ENCODE measurements around the gene XPNPEP3.

Gene XPNPEP3

DNA sequence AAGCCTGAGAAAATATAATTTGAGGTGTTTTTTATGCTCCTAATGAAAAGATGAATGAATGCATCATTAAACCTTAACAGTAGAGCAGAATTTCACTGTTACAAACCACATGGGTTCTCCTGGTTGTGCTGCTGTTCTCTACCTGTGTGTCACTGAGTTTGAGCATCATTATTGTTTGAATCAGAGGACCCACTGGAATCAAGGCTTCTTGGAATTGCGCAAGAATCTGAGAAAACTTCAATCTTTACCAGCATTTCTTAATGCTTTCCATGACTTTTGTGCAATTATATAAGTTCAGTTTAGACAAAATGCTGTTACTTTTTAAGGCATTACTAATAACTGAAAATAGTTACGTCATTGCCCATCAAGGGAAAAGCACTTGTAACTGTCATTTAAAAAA lies 75.4 kb downstream of the XPNPEP3 start:
- ChIA-PET CTCF (interaction anchor here (5.6 kb wide), 1 partner anchor 10 kb away, joined by 47 read pairs; no protein-coding TSS in a partner anchor), POLR2A (no interaction called here)
- no peak for DNase-seq (ENCODE audit: low read depth, low spot score)
- TF ChIP-seq, protein P1, sequence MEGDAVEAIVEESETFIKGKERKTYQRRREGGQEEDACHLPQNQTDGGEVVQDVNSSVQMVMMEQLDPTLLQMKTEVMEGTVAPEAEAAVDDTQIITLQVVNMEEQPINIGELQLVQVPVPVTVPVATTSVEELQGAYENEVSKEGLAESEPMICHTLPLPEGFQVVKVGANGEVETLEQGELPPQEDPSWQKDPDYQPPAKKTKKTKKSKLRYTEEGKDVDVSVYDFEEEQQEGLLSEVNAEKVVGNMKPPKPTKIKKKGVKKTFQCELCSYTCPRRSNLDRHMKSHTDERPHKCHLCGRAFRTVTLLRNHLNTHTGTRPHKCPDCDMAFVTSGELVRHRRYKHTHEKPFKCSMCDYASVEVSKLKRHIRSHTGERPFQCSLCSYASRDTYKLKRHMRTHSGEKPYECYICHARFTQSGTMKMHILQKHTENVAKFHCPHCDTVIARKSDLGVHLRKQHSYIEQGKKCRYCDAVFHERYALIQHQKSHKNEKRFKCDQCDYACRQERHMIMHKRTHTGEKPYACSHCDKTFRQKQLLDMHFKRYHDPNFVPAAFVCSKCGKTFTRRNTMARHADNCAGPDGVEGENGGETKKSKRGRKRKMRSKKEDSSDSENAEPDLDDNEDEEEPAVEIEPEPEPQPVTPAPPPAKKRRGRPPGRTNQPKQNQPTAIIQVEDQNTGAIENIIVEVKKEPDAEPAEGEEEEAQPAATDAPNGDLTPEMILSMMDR (IDR thresholded peaks at IDR 0.05; ENCODE audit: insufficient read depth, low read length, missing control alignments): no peak
- H3K4me3 ChIP-seq (ENCODE audit: low read depth, low read length): no peak overlapping the region

DNA sequence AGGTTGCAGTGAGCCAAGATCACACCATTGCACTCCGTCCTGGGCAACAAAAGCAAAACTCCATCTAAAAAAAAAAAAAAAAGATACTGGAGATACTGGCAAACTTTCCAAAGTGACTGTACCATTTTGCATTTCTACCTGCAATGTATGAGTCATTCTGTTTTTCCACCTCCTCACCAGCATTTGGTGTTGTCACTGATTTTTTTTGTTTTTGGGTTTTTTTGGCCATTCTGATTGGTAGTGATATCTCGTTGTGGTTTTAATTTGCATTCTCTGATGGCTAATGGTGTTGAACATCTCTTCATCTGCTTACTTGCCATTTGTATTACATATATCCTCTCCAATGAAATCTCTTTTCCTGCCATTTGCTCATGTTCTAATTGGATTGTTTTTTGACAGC lies 82.3 kb downstream of the XPNPEP3 start:
- POLR2A ChIA-PET: no interaction called here
- DNase-seq (ENCODE audit: low read depth, low spot score): no peak
- no peak overlapping the region for H3K4me3 ChIP-seq (ENCODE audit: low read depth, low read length)
- CTCF ChIA-PET: no interaction called here
- TF ChIP-seq, protein P1 (IDR thresholded peaks at IDR 0.05; ENCODE audit: insufficient read depth, low read length, missing control alignments): no peak

DNA sequence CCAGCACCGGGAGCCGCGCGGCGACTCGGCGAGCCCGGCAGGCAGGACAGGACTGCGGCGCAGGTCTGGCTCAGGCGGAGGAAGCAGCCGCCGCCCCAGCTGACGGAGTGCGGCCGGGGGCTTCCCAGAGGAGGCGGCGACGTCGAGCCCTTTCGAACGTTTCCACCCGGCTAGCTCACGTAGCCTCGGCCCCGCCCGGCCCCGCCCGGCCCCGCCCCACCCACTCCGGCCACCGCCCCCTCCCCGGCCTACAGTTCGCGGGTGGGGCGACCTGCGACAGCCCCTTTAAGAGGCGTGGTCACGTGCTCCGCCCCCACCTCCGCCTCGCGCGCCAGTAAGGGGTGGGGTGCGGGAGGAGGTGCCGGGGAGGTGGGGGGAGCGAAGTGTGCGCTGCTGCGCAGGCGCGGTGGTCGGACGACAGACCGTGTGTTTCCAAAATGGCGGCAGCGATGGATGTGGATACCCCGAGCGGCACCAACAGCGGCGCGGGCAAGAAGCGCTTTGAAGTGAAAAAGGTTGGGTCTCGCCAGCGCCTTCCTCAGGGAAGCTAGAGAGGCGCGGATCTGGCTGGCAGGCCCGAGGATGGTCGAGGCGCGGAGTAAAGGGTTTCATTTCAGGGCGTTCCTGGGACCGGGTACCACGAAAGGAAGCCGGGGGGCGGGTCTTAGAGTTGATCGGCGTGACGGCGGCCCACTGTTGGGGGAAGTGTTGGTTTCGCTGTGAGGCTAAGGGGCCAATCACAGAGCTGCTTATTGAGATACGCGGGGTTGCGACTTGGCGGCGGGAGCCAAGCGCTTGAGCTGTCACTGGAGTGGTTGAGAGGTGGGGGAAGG lies 94.2 kb downstream of the XPNPEP3 start, which contains the start of gene RBX1:
TSS of gene RBX1 (plus strand) at position 417 of the 833 bp plus-strand sequence. CDS start at position 438, 21 bp downstream.
- TF ChIP-seq, protein P1 (IDR thresholded peaks at IDR 0.05; ENCODE audit: insufficient read depth, low read length, missing control alignments): no peak
- DNase-seq (ENCODE audit: low read depth, low spot score): peak; percentile 91
- ChIA-PET CTCF (interaction anchor here (0.7 to 3.2 kb wide), 4 partner anchors 29 to 286 kb away, joined by 3 to 21 read pairs (median 4); no protein-coding TSS in a partner anchor), POLR2A (interaction anchor here (0.7 to 2.8 kb wide), 6 partner anchors 9 to 172 kb away, joined by 3 to 18 read pairs (median 4); partner anchors contain the start of genes EP300 and ST13)
- H3K4me3 ChIP-seq (ENCODE audit: low read depth, low read length): peak within 1 kb of the TSS; percentile 92

GRCh38 chr22:40951795-40952605 lies 95.1 kb downstream of the XPNPEP3 start:
- TF ChIP-seq, protein P1 (IDR thresholded peaks at IDR 0.05; ENCODE audit: insufficient read depth, low read length, missing control alignments): no peak
- DNase-seq (ENCODE audit: low read depth, low spot score): no peak

GRCh38 chr22:40953471-40953870 lies 96.5 kb downstream of the XPNPEP3 start:
- H3K4me3 ChIP-seq (ENCODE audit: low read depth, low read length): no peak overlapping the region
- ChIA-PET POLR2A (no interaction called here), CTCF (no interaction called here)
- TF ChIP-seq, protein P1 (IDR thresholded peaks at IDR 0.05; ENCODE audit: insufficient read depth, low read length, missing control alignments): no peak
- no peak for DNase-seq (ENCODE audit: low read depth, low spot score)

More at GRCh38 chr22:40951795-40952605, 95.1 kb downstream of the XPNPEP3 start:
- ChIA-PET CTCF (interaction anchor here (0.7 to 3.2 kb wide), 4 partner anchors 30 to 286 kb away, joined by 3 to 21 read pairs (median 4); no protein-coding TSS in a partner anchor), POLR2A (interaction anchor here (0.5 to 2.8 kb wide), 7 partner anchors 9 to 437 kb away, joined by 3 to 18 read pairs (median 3); partner anchors contain the start of genes EP300 and ST13)
- H3K4me3 ChIP-seq (ENCODE audit: low read depth, low read length): peak overlapping the region; percentile 92
